ENCODE results near the gene COMMD1.
"Not testable (repeated sequence)": the region's sequence is repeated elsewhere in the genome, so short reads cannot be mapped to it uniquely, and the experiment has no call there.

Gene COMMD1

GRCh38 chr2:62150597-62151305 lies 245.3 kb downstream of the COMMD1 start:
- DNase-seq, result no peak
- TF ChIP-seq GATA1 (IDR thresholded peaks at IDR 0.05; ENCODE audit: low read depth, low read length), result no peak
- TF ChIP-seq POLR2A (IDR thresholded peaks at IDR 0.05; ENCODE audit: low read length), result no peak

- DNase-seq, result no peak
- TF ChIP-seq GATA1 (IDR thresholded peaks at IDR 0.05; ENCODE audit: low read depth, low read length) (no peak), POLR2A (IDR thresholded peaks at IDR 0.05; ENCODE audit: low read length) (no peak)
These were observed 245.8 kb downstream of the COMMD1 start for GRCh38 chr2:62151306-62151638.

GRCh38 chr2:62152000-62152399 lies 246.5 kb downstream of the COMMD1 start:
- no peak for DNase-seq
- TF ChIP-seq GATA1 (IDR thresholded peaks at IDR 0.05; ENCODE audit: low read depth, low read length) (no peak), POLR2A (IDR thresholded peaks at IDR 0.05; ENCODE audit: low read length) (no peak)

- TF ChIP-seq GATA1 (IDR thresholded peaks at IDR 0.05; ENCODE audit: low read depth, low read length), result no peak
- TF ChIP-seq POLR2A (IDR thresholded peaks at IDR 0.05; ENCODE audit: low read length), result no peak
- no peak for DNase-seq
These were observed 251.5 kb downstream of the COMMD1 start for GRCh38 chr2:62156861-62157496.

- no peak for DNase-seq
- TF ChIP-seq POLR2A (IDR thresholded peaks at IDR 0.05; ENCODE audit: low read length) (no peak), GATA1 (IDR thresholded peaks at IDR 0.05; ENCODE audit: low read depth, low read length) (no peak)
These were observed 253.1 kb downstream of the COMMD1 start for GRCh38 chr2:62158444-62159121.

GRCh38 chr2:62160691-62161090 lies 255.2 kb downstream of the COMMD1 start:
- not testable (repeated sequence) for DNase-seq

GRCh38 chr2:62163106-62163831 lies 257.8 kb downstream of the COMMD1 start:
- no peak for DNase-seq
- TF ChIP-seq GATA1 (IDR thresholded peaks at IDR 0.05; ENCODE audit: low read depth, low read length), result no peak
- TF ChIP-seq POLR2A (IDR thresholded peaks at IDR 0.05; ENCODE audit: low read length), result no peak

GRCh38 chr2:62163834-62164233 lies 258.4 kb downstream of the COMMD1 start:
- DNase-seq, result no peak
- TF ChIP-seq POLR2A (IDR thresholded peaks at IDR 0.05; ENCODE audit: low read length) (no peak), GATA1 (IDR thresholded peaks at IDR 0.05; ENCODE audit: low read depth, low read length) (no peak)

- DNase-seq, result peak in 1 of 2 experiments; percentile 19
- TF ChIP-seq POLR2A (IDR thresholded peaks at IDR 0.05; ENCODE audit: low read length), result no peak
- no peak for TF ChIP-seq GATA1 (IDR thresholded peaks at IDR 0.05; ENCODE audit: low read depth, low read length)
These were observed 270.3 kb downstream of the COMMD1 start for GRCh38 chr2:62175728-62176127.

- TF ChIP-seq GATA1 (IDR thresholded peaks at IDR 0.05; ENCODE audit: low read depth, low read length) (no peak), POLR2A (IDR thresholded peaks at IDR 0.05; ENCODE audit: low read length) (peak; percentile 60)
These were observed 271.3 kb downstream of the COMMD1 start for GRCh38 chr2:62176801-62177200.

GRCh38 chr2:62177392-62178049 lies 272.0 kb downstream of the COMMD1 start:
- no peak for TF ChIP-seq POLR2A (IDR thresholded peaks at IDR 0.05; ENCODE audit: low read length)
- TF ChIP-seq GATA1 (IDR thresholded peaks at IDR 0.05; ENCODE audit: low read depth, low read length), result no peak
- DNase-seq, result peak; percentile 67 to 91

More at GRCh38 chr2:62176801-62177200, 271.3 kb downstream of the COMMD1 start:
- DNase-seq, result peak; percentile 71 to 94

- TF ChIP-seq POLR2A (IDR thresholded peaks at IDR 0.05; ENCODE audit: low read length), result no peak
- no peak for TF ChIP-seq GATA1 (IDR thresholded peaks at IDR 0.05; ENCODE audit: low read depth, low read length)
- no peak for DNase-seq
These were observed 273.3 kb downstream of the COMMD1 start for GRCh38 chr2:62178741-62179271.

- peak in 1 of 2 experiments; percentile 28 for DNase-seq
- no peak for TF ChIP-seq GATA1 (IDR thresholded peaks at IDR 0.05; ENCODE audit: low read depth, low read length)
These were observed 275.5 kb downstream of the COMMD1 start for GRCh38 chr2:62180975-62181374.
